K562 (cell line): ENCODE measurements around the gene DHRS3. TPM values are rescaled to one million over a fixed set of nuclear protein-coding genes. Genes with fewer than 3 reads are reported as not detected.

Experiments used
- ATAC-seq: fragments of 200-7000 bp; cut with Tn5 transposase; 3 replicates; pipeline ENCODE4 v1.9.1; 2020; ENCODE audit warnings: moderate library complexity
- BruUV-seq: library from RNA; stranded (reverse); fragments of 400-500 nt; replicated peaks from 2 replicates; lab custom pipeline; 2021; lab: Mats Ljungman, UMichigan
- CTCF ChIA-PET: fragments of 300-600 bp; formaldehyde crosslinking; extraction: SDS; loops from one replicate; lab custom pipeline; 2021; ENCODE audit warnings: low intra/inter-chr PET ratio; lab: Yijun Ruan, JAX
- POLR2A ChIA-PET: fragments of 300-600, 350-650 bp; sonication (Branson Sonifier 250); formaldehyde crosslinking; extraction: SDS; loops from one replicate; lab custom pipeline; 2021; ENCODE audit warnings: antibody characterized with exemption, inconsistent platforms; lab: Yijun Ruan, JAX
- DNase-seq, 4 experiments: peaks; one replicate each; pipeline versions ENCODE4 v3.0.0 to v3.0.0-alpha.2; 2011 to 2018; ENCODE audit warnings: low spot score in 3 of 4, mixed read lengths in 3 of 4; ENCODE audit errors: extremely low read depth in 1 of 4
- FAIRE-seq: peaks from 2 replicates; lab custom pipeline; 2011; peaks lifted over from hg19 to GRCh38; lab: Jason Lieb, UNC
- H2AFZ ChIP-seq: 2 replicates; pipeline ENCODE4 v1.6.0; 2011; ENCODE audit warnings: low read depth, low read length, control low read depth, inconsistent platforms
- H3K27ac ChIP-seq: fragments of 200-600 bp; 3 replicates; pipeline ENCODE4 v1.8.0; 2011; ENCODE audit warnings: low read depth, mild to moderate bottlenecking, control low read depth, inconsistent platforms, low read length, moderate library complexity, mixed read lengths; ENCODE audit errors: extremely low read depth
- H3K27me3 ChIP-seq, 2 experiments: fragments of 300-600 bp in 1 of 2; 2 replicates in 1 of 2; 3 replicates in 1 of 2; pipeline versions ENCODE4 v1.6.0 to v1.8.0; 2011; ENCODE audit warnings: inconsistent platforms in 2 of 2, low read length in 2 of 2, mild to moderate bottlenecking in 1 of 2, mixed read lengths in 1 of 2, moderate library complexity in 1 of 2; ENCODE audit not compliant: control insufficient read depth in 2 of 2, insufficient read depth in 2 of 2
- H3K36me3 ChIP-seq: fragments of 300-600 bp; 3 replicates; pipeline ENCODE4 v1.8.0; 2011; ENCODE audit warnings: mild to moderate bottlenecking, low read length, inconsistent platforms; ENCODE audit not compliant: control insufficient read depth, insufficient read depth
- H3K4me1 ChIP-seq, 2 experiments: fragments of 200-600 bp in 1 of 2; replicated peaks in 1 of 2; 2 replicates in 1 of 2; 3 replicates in 1 of 2; pipeline versions ENCODE4 v1.5.1 to v1.8.0; 2011; ENCODE audit warnings: inconsistent platforms in 2 of 2, low read length in 2 of 2, mild to moderate bottlenecking in 1 of 2, mixed read lengths in 1 of 2, moderate library complexity in 1 of 2; ENCODE audit not compliant: control insufficient read depth in 2 of 2, insufficient read depth in 2 of 2
- H3K4me2 ChIP-seq: 2 replicates; pipeline ENCODE4 v1.6.1; 2011; ENCODE audit warnings: low read length, control low read depth, inconsistent platforms, mixed read lengths; ENCODE audit not compliant: insufficient read depth
- H3K4me3 ChIP-seq: fragments of 200-600 bp; sonication (generic), shearing (Covaris generic); 2 replicates; pipeline ENCODE4 v1.5.1; 2016; ENCODE audit warnings: control low read depth, inconsistent platforms
- H3K79me2 ChIP-seq: fragments of 200-600 bp; 3 replicates; pipeline ENCODE4 v1.8.0; 2011; ENCODE audit warnings: low read length, inconsistent platforms; ENCODE audit not compliant: control insufficient read depth, insufficient read depth
- H3K9ac ChIP-seq, 2 experiments: 2 replicates each; pipeline versions ENCODE4 v1.6.0 to v1.6.1; 2011; ENCODE audit warnings: low read depth in 2 of 2, low read length in 2 of 2, control low read depth in 1 of 2, inconsistent platforms in 1 of 2, mild to moderate bottlenecking in 1 of 2, mixed read lengths in 1 of 2; ENCODE audit not compliant: insufficient read depth in 1 of 2
- H3K9me1 ChIP-seq: one replicate; pipeline ENCODE4 v1.6.0; 2011; ENCODE audit warnings: inconsistent platforms, mild to moderate bottlenecking, low read length, moderate library complexity; ENCODE audit not compliant: control insufficient read depth, insufficient read depth
- H3K9me3 ChIP-seq: replicated peaks from 2 replicates; pipeline ENCODE4 v1.5.1; 2011; ENCODE audit warnings: low read depth, low read length, inconsistent platforms; ENCODE audit not compliant: control insufficient read depth, insufficient read depth
- H4K20me1 ChIP-seq: replicated peaks from 2 replicates; pipeline ENCODE4 v1.6.1; 2011; ENCODE audit warnings: low read length, inconsistent platforms, mixed read lengths; ENCODE audit not compliant: control insufficient read depth, insufficient read depth
- CEBPG ChIP-seq, 3 experiments: fragments of 200-800 bp in 1 of 3; sonication (Bioruptor generic) in 1 of 3; sonication (generic) in 1 of 3; formaldehyde crosslinking in 1 of 3; IDR thresholded peaks in 2 of 3; conservative IDR thresholded peaks in 1 of 3; 2 replicates each; pipeline versions ENCODE4 v1.6.1 to v1.8.0; 2016 to 2022; ENCODE audit warnings: missing compliant biosample characterization in 2 of 3, missing genetic modification characterization in 2 of 3, mild to moderate bottlenecking in 1 of 3, missing genetic modification reagents in 1 of 3
- COPS2 ChIP-seq: fragments of 450-650 bp; conservative IDR thresholded peaks from 2 replicates; pipeline ENCODE4 v1.6.1; 2016; ENCODE audit warnings: mild to moderate bottlenecking, moderate library complexity
- CREB3 ChIP-seq: fragments of 450-650 bp; conservative IDR thresholded peaks from 2 replicates; pipeline ENCODE4 v1.6.1; 2016; ENCODE audit warnings: missing genetic modification characterization, low read depth, mild to moderate bottlenecking, missing compliant biosample characterization, moderate library complexity
- IRF1 ChIP-seq: sonication (generic); formaldehyde crosslinking; IDR thresholded peaks from 2 replicates; pipeline ENCODE4 v1.8.0; 2022; ENCODE audit warnings: missing genetic modification reagents, mild to moderate bottlenecking, borderline replicate concordance
- KDM2B ChIP-seq: fragments of 250-450 bp; sonication (Bioruptor Pico); IDR thresholded peaks from 2 replicates; pipeline ENCODE4 v1.8.0; 2021; ENCODE audit warnings: mild to moderate bottlenecking, moderate library complexity
- MIER1 ChIP-seq: fragments of 450-650 bp; IDR thresholded peaks from 2 replicates; pipeline ENCODE4 v1.6.1; 2016; ENCODE audit warnings: antibody characterized with exemption, mild to moderate bottlenecking, low read depth
- NR2F6 ChIP-seq: fragments of 450-650 bp; formaldehyde crosslinking; IDR thresholded peaks from 2 replicates; pipeline ENCODE4 v1.4.0; 2020; ENCODE audit warnings: mild to moderate bottlenecking
- SMARCA4 ChIP-seq: fragments of 450-650 bp; IDR thresholded peaks from 2 replicates; pipeline ENCODE4 v1.6.1; 2016
- TAF1 ChIP-seq: IDR thresholded peaks from 2 replicates; pipeline ENCODE4 v1.6.1; 2011; ENCODE audit warnings: mild to moderate bottlenecking, low read length, moderate library complexity; ENCODE audit not compliant: insufficient read depth, control insufficient read depth, severe bottlenecking; ENCODE audit errors: extremely low read depth
- TCF15 ChIP-seq: fragments of 250-450 bp; sonication (Bioruptor Pico); IDR thresholded peaks from 2 replicates; pipeline ENCODE4 v1.8.0; 2022; ENCODE audit warnings: moderate library complexity, mild to moderate bottlenecking, inconsistent platforms
- THAP7 ChIP-seq: fragments of 250-450 bp; sonication (Bioruptor Pico); IDR thresholded peaks from 2 replicates; pipeline ENCODE4 v1.5.0; 2021
- ZBTB17 ChIP-seq: fragments of 450-650 bp; formaldehyde crosslinking; IDR thresholded peaks from 2 replicates; pipeline ENCODE4 v1.4.0; 2020; ENCODE audit warnings: mild to moderate bottlenecking
- ZFP36 ChIP-seq: fragments of 150-350 bp; IDR thresholded peaks from 2 replicates; pipeline ENCODE4 v1.6.1; 2018; ENCODE audit warnings: low read length, low read depth; ENCODE audit not compliant: partially characterized antibody
- ZNF398 ChIP-seq: fragments of 250-450 bp; sonication (Bioruptor Pico); IDR thresholded peaks from 2 replicates; pipeline ENCODE4 v1.8.0; 2021; ENCODE audit warnings: moderate library complexity, mild to moderate bottlenecking, inconsistent platforms
- WGBS: fragments of 100-300 bp; shearing (Covaris generic); methylation state at CpG from one replicate; pipeline ENCODE4 v1.1.6; 2016; ENCODE audit warnings: low coverage, mixed read lengths; ENCODE audit not compliant: insufficient coverage; ENCODE audit errors: missing lambda C conversion rate; 5-methylcytosine and 5-hydroxymethylcytosine counted together
- in situ Hi-C: fragments of 300-500 bp; cut with MboI; formaldehyde crosslinking; loops from 4 replicates; pipeline ENCODE4 v1.15.0; 2018; ENCODE audit warnings: inconsistent platforms, mixed read lengths
- intact Hi-C: fragments of 100-400 bp; cut with micrococcal nuclease; formaldehyde crosslinking; loops from 2 replicates; pipeline ENCODE4 v1.14.2; 2022
- polyA plus RNA-seq, 8 experiments: library from polyadenylated mRNA; depleted of rRNA in 4 of 8; stranded (reverse) in 5 of 8; unstranded in 3 of 8; fragments of >200 nt; fragmentation: Nextera tagmentation in 2 of 8; fragmentation: Illumina TruSeq in 1 of 8; extraction: Ambion mirVana in 2 of 8; extraction: Trizol in 1 of 8; gene quantifications; 2 replicates each; pipeline versions ENCODE4 v1.2.1 to v1.2.3, GENCODE V29; 2011 to 2014; ENCODE audit warnings: inconsistent platforms in 1 of 8, missing spikeins in 1 of 8
- total RNA-seq, 7 experiments: library from RNA; depleted of rRNA in 6 of 7; stranded (reverse); fragments of >200 nt in 6 of 7; fragmentation: Illumina TruSeq in 2 of 7; extraction: Trizol in 2 of 7; gene quantifications; 2 replicates each; pipeline versions ENCODE4 v1.2.1 to v1.2.3, GENCODE V29; 2011 to 2021; ENCODE audit warnings: low replicate concordance in 1 of 7

DHRS3 gene
- total and polyA plus RNA-seq, 9 of the 15 experiments (the other 6 are each of a cell fraction or from before 2014, with no cell fraction given) = 21.0 to 116 (median 58.7) TPM

- no peak for TF ChIP-seq CREB3 (tag)
- no peak for TF ChIP-seq SMARCA4
Measured at GRCh38 chr1:12542138-12542465, 75.9 kb downstream of the DHRS3 start (continued).

GRCh38 chr1:12541274-12542137 is 76.5 kb downstream of the DHRS3 start:
- Histone ChIP-seq H3K27ac (peak overlapping the region; percentile 75), H3K27me3 (no peaks in the 10 kb centered on the region), H2AFZ (peak overlapping the region; percentile 88), H3K9me3 (peaks cover 1% of the 10 kb centered on the region), H3K4me1 (peaks cover 32 to 34% of the 10 kb centered on the region in 2 experiments), H3K79me2 (no peaks in the 10 kb centered on the region), H3K36me3 (no peaks in the 10 kb centered on the region), H3K9ac (peak overlapping the region; percentile 48 to 88), H4K20me1 (no peaks in the 10 kb centered on the region), H3K4me3 (no peak overlapping the region), H3K9me1 (no peaks in the 10 kb centered on the region), H3K4me2 (peak overlapping the region; percentile 40)
- intact Hi-C loops (no loop called here), in situ Hi-C loops (no loop called here)
- peak; percentile 84 to 93 (median 86) for DNase-seq
- no TSS peak for BruUV-seq
- peak; percentile 82 for FAIRE-seq
- ChIA-PET POLR2A (interaction anchor here (0.5 to 2.3 kb wide), 12 partner anchors 8 to 693 kb away, joined by 3 to 15 read pairs (median 4); no protein-coding TSS in a partner anchor), CTCF (no interaction called here)
- WGBS = 28% methylated on average over 16 of the region's 17 CpGs
- ATAC-seq = peak; percentile 86
- no peak for TF ChIP-seq ZNF398 (CRISPR knock-in tag)
- TF ChIP-seq COPS2 = no peak
- TF ChIP-seq CEBPG (CRISPR knock-in tag; IDR thresholded peaks at IDR 0.05) = no peak
- TF ChIP-seq CEBPG (tag; conservative IDR thresholded peaks at IDR 0.05 in 1 of 2, IDR thresholded peaks at IDR 0.05 in 1 of 2) = no peak
- TF ChIP-seq TCF15 (CRISPR knock-in tag) = no peak
- TF ChIP-seq ZFP36 = no peak
- TF ChIP-seq MIER1 = no peak
- no peak for TF ChIP-seq IRF1 (CRISPR knock-in tag)
- TF ChIP-seq ZBTB17 (CRISPR knock-in tag) = no peak
- peak; percentile 44 for TF ChIP-seq TAF1
- no peak for TF ChIP-seq KDM2B
- no peak for TF ChIP-seq NR2F6 (CRISPR knock-in tag)
- no peak for TF ChIP-seq THAP7 (CRISPR knock-in tag)
